ENCODE data around the gene DIO2.

Gene DIO2

GRCh38 chr14:80211153-80212022, at the start of gene DIO2:
Gene DIO2 (minus strand): TSS chr14:80211504. CDS start chr14:80211472, 32 bp downstream.
- DNase-seq: no peak
- Mint-ChIP-seq H3K27me3 (peaks cover 4% of the 10 kb centered on the region), H3K4me1 (no peaks in the 10 kb centered on the region), H3K9me3 (peaks cover 6% of the 10 kb centered on the region), H3K27ac (no peak within 1 kb of the TSS), H3K36me3 (ENCODE audit: low read depth) (no peaks in the 10 kb centered on the region), H3K4me3 (no peak within 1 kb of the TSS)
- no peak for ATAC-seq

- H3K4me1 Mint-ChIP-seq: no peaks in the 10 kb centered on the region
- no peaks in the 10 kb centered on the region for H3K27me3 Mint-ChIP-seq
- no peak for ATAC-seq
Measured at GRCh38 chr14:80260645-80261044, 49.3 kb upstream of the DIO2 start.

GRCh38 chr14:80239631-80240030, 28.3 kb upstream of the DIO2 start:
- Mint-ChIP-seq H3K4me1 (no peaks in the 10 kb centered on the region), H3K27ac (no peak overlapping the region), H3K36me3 (ENCODE audit: low read depth) (no peaks in the 10 kb centered on the region), H3K27me3 (no peaks in the 10 kb centered on the region), H3K9me3 (peaks cover 42% of the 10 kb centered on the region), H3K4me3 (no peak overlapping the region)
- DNase-seq: no peak
- ATAC-seq: no peak

More at GRCh38 chr14:80260645-80261044, 49.3 kb upstream of the DIO2 start:
- H3K4me3 Mint-ChIP-seq: no peak overlapping the region
- no peak overlapping the region for H3K27ac Mint-ChIP-seq
- no peaks in the 10 kb centered on the region for H3K36me3 Mint-ChIP-seq (ENCODE audit: low read depth)
- peaks cover 2% of the 10 kb centered on the region for H3K9me3 Mint-ChIP-seq
- DNase-seq: no peak

- DNase-seq (no peak), ATAC-seq (no peak)
- Mint-ChIP-seq H3K4me3 (no peak overlapping the region), H3K36me3 (ENCODE audit: low read depth) (no peaks in the 10 kb centered on the region), H3K27ac (no peak overlapping the region), H3K9me3 (peaks cover 37% of the 10 kb centered on the region), H3K27me3 (no peaks in the 10 kb centered on the region), H3K4me1 (no peaks in the 10 kb centered on the region)
Measured at GRCh38 chr14:80237143-80237542, 25.8 kb upstream of the DIO2 start.

GRCh38 chr14:80233470-80234089, 22.3 kb upstream of the DIO2 start:
- no peak for ATAC-seq
- DNase-seq: no peak
- Mint-ChIP-seq H3K4me3 (no peak overlapping the region), H3K36me3 (ENCODE audit: low read depth) (no peaks in the 10 kb centered on the region), H3K27ac (no peak overlapping the region), H3K27me3 (no peaks in the 10 kb centered on the region), H3K4me1 (no peaks in the 10 kb centered on the region), H3K9me3 (peaks cover 36% of the 10 kb centered on the region)

- no peaks in the 10 kb centered on the region for H3K4me1 Mint-ChIP-seq
- H3K27me3 Mint-ChIP-seq: no peaks in the 10 kb centered on the region
- no peak for DNase-seq
- no peak for ATAC-seq
- no peaks in the 10 kb centered on the region for H3K36me3 Mint-ChIP-seq (ENCODE audit: low read depth)
- no peak overlapping the region for H3K4me3 Mint-ChIP-seq
- H3K27ac Mint-ChIP-seq: no peak overlapping the region
- H3K9me3 Mint-ChIP-seq: peaks cover 24% of the 10 kb centered on the region
Measured at GRCh38 chr14:80231702-80232101, 20.4 kb upstream of the DIO2 start.

GRCh38 chr14:80223696-80224465, 12.6 kb upstream of the DIO2 start:
- no peaks in the 10 kb centered on the region for H3K4me1 Mint-ChIP-seq
- DNase-seq (no peak), ATAC-seq (no peak)
- H3K27me3 Mint-ChIP-seq: no peaks in the 10 kb centered on the region
- no peak overlapping the region for H3K27ac Mint-ChIP-seq
- no peak overlapping the region for H3K4me3 Mint-ChIP-seq
- no peaks in the 10 kb centered on the region for H3K36me3 Mint-ChIP-seq (ENCODE audit: low read depth)
- H3K9me3 Mint-ChIP-seq: peaks cover 20% of the 10 kb centered on the region

GRCh38 chr14:80216818-80217217, 5.5 kb upstream of the DIO2 start:
- peaks cover 2% of the 10 kb centered on the region for H3K27me3 Mint-ChIP-seq

GRCh38 chr14:80215756-80216581, 4.7 kb upstream of the DIO2 start:
- DNase-seq (no peak), ATAC-seq (no peak)
- no peak overlapping the region for H3K27ac Mint-ChIP-seq
- peaks cover 8% of the 10 kb centered on the region for H3K9me3 Mint-ChIP-seq
- H3K36me3 Mint-ChIP-seq (ENCODE audit: low read depth): no peaks in the 10 kb centered on the region
- H3K4me1 Mint-ChIP-seq: no peaks in the 10 kb centered on the region
- H3K4me3 Mint-ChIP-seq: no peak overlapping the region
- H3K27me3 Mint-ChIP-seq: peaks cover 4% of the 10 kb centered on the region

More at GRCh38 chr14:80216818-80217217, 5.5 kb upstream of the DIO2 start:
- Mint-ChIP-seq H3K27ac (no peak overlapping the region), H3K36me3 (ENCODE audit: low read depth) (no peaks in the 10 kb centered on the region), H3K4me1 (no peaks in the 10 kb centered on the region), H3K4me3 (no peak overlapping the region), H3K9me3 (peaks cover 8% of the 10 kb centered on the region)
- DNase-seq: no peak
- no peak for ATAC-seq

- DNase-seq (no peak), ATAC-seq (no peak)
- peaks cover 4% of the 10 kb centered on the region for H3K27me3 Mint-ChIP-seq
- H3K27ac Mint-ChIP-seq: no peak overlapping the region
- no peaks in the 10 kb centered on the region for H3K4me1 Mint-ChIP-seq
- H3K4me3 Mint-ChIP-seq: no peak overlapping the region
- H3K9me3 Mint-ChIP-seq: peaks cover 8% of the 10 kb centered on the region
- no peaks in the 10 kb centered on the region for H3K36me3 Mint-ChIP-seq (ENCODE audit: low read depth)
Measured at GRCh38 chr14:80215081-80215480, 3.8 kb upstream of the DIO2 start.

GRCh38 chr14:80213602-80214001, 2.3 kb upstream of the DIO2 start:
- ATAC-seq (no peak), DNase-seq (no peak)
- Mint-ChIP-seq H3K4me3 (no peak overlapping the region), H3K36me3 (ENCODE audit: low read depth) (no peaks in the 10 kb centered on the region), H3K9me3 (peaks cover 6% of the 10 kb centered on the region), H3K27me3 (peaks cover 4% of the 10 kb centered on the region), H3K4me1 (no peaks in the 10 kb centered on the region), H3K27ac (no peak overlapping the region)

GRCh38 chr14:80212023-80212397, 706 bp upstream of the DIO2 start:
- peaks cover 6% of the 10 kb centered on the region for H3K9me3 Mint-ChIP-seq
- no peaks in the 10 kb centered on the region for H3K4me1 Mint-ChIP-seq
- H3K27me3 Mint-ChIP-seq: peaks cover 4% of the 10 kb centered on the region
- DNase-seq (no peak), ATAC-seq (no peak)
- no peaks in the 10 kb centered on the region for H3K36me3 Mint-ChIP-seq (ENCODE audit: low read depth)
- no peak overlapping the region for H3K27ac Mint-ChIP-seq
- no peak overlapping the region for H3K4me3 Mint-ChIP-seq

- ATAC-seq: no peak
- Mint-ChIP-seq H3K27me3 (peaks cover 4% of the 10 kb centered on the region), H3K27ac (no peak overlapping the region), H3K4me1 (no peaks in the 10 kb centered on the region), H3K36me3 (ENCODE audit: low read depth) (no peaks in the 10 kb centered on the region), H3K4me3 (no peak overlapping the region), H3K9me3 (peaks cover 6% of the 10 kb centered on the region)
- no peak for DNase-seq
Measured at GRCh38 chr14:80208461-80208860, 2.8 kb downstream of the DIO2 start.

All from activated naive CD8-positive, alpha-beta T cell treated with anti-CD3 and anti-CD28 coated beads, Interleukin-2, amount 50 U/mL, for 24 hours (primary cell).